Esophagus squamous epithelium (tissue), 5 donors: ENCODE data around the gene ATP6V0E2. TPM values are rescaled to one million over a fixed set of nuclear protein-coding genes. Genes with fewer than 3 reads are reported as not detected.

Experiments used
- DNase-seq: peaks from one replicate; lab custom pipeline; 2025; lab: John Stamatoyannopoulos, UW
- H3K27ac ChIP-seq, 4 donors: fragments of 200-600 bp; sonication (generic); one replicate each; pipeline ENCODE4 v1.5.1; 2016 to 2019; ENCODE audit warnings: mild to moderate bottlenecking in 1 of 4
- H3K27me3 ChIP-seq, 4 donors: fragments of 200-600 bp; sonication (generic); 1 replicate in 3 of 4; 2 replicates in 1 of 4; pipeline versions ENCODE4 v1.5.1 to v1.6.0; 2017 to 2021; ENCODE audit warnings: antibody characterized with exemption in 1 of 4
- H3K36me3 ChIP-seq, 3 donors: fragments of 200-600 bp; sonication (generic); one replicate each; pipeline ENCODE4 v1.5.1; 2016 to 2019
- H3K4me1 ChIP-seq, 3 donors: fragments of 200-600 bp; sonication (generic); one replicate each; pipeline ENCODE4 v1.5.1; 2017 to 2019
- H3K4me3 ChIP-seq, 4 donors: fragments of 200-600 bp; sonication (generic); 1 replicate in 3 of 4; 2 replicates in 1 of 4; pipeline ENCODE4 v1.5.1; 2016 to 2019; ENCODE audit warnings: mild to moderate bottlenecking in 2 of 4, moderate library complexity in 1 of 4
- H3K9me3 ChIP-seq, 3 donors: fragments of 200-600 bp; sonication (generic); one replicate each; pipeline ENCODE4 v1.5.1; 2016 to 2019
- CTCF ChIP-seq, 6 experiments: fragments of 450-650 bp in 4 of 6; fragments of 200-600 bp in 2 of 6; sonication (generic) in 2 of 6; IDR thresholded peaks; one replicate each; pipeline ENCODE4 v1.5.1; 2016 to 2019; ENCODE audit warnings: antibody characterized with exemption in 6 of 6, mild to moderate bottlenecking in 4 of 6, moderate library complexity in 4 of 6
- POLR2A ChIP-seq, 4 donors: fragments of 450-650 bp; IDR thresholded peaks; one replicate each; pipeline ENCODE4 v1.6.1; 2017; ENCODE audit warnings: antibody characterized with exemption in 4 of 4, mild to moderate bottlenecking in 4 of 4, moderate library complexity in 3 of 4
- WGBS, 2 donors: methylation state at CpG; one replicate each; pipeline ENCODE4 v1.1.5; 2018; 5-methylcytosine and 5-hydroxymethylcytosine counted together
- intact Hi-C: fragments of 100-400 bp; cut with DNase I; formaldehyde crosslinking; loops from one replicate; pipeline ENCODE4 v1.15.0; 2022
- total RNA-seq, 4 donors: library from RNA; depleted of rRNA; stranded (reverse); fragments of >200 nt; gene quantifications; one replicate each; pipeline ENCODE4 v1.1.0, GENCODE V29; 2016
- donor health status: DM: yes; HTN: yes; CAD: no.

The ATP6V0E2 gene
- total RNA-seq, 4 donors from 2014 or later = 5.1 to 22.9 (median 8.2) TPM

GRCh38 chr7:149869291-149869650 lies 4.5 kb upstream of the ATP6V0E2 start:
- peaks cover 0 to 26% (median 1%) of the 10 kb centered on the region in 3 donors for H3K36me3 ChIP-seq
- intact Hi-C loops = no loop called here
- TF ChIP-seq CTCF (IDR thresholded peaks at IDR 0.05) (no peak), POLR2A (IDR thresholded peaks at IDR 0.05) (no peak)
- H3K4me1 ChIP-seq = peaks cover 4 to 59% (median 16%) of the 10 kb centered on the region in 3 donors
- H3K27ac ChIP-seq = peak overlapping the region in 2 of 4 donors; percentile 6 to 39
- H3K9me3 ChIP-seq = no peaks in the 10 kb centered on the region
- DNase-seq = no peak
- H3K27me3 ChIP-seq = no peaks in the 10 kb centered on the region
- WGBS, 2 donors = 100% methylated on average over 2 of the region's 5 CpGs; no CpG with 5 or more reads in 1 of the 2 donors
- H3K4me3 ChIP-seq = no peak overlapping the region

GRCh38 chr7:149869867-149870266 lies 3.9 kb upstream of the ATP6V0E2 start:
- no peak for DNase-seq
- H3K27me3 ChIP-seq = no peaks in the 10 kb centered on the region
- H3K9me3 ChIP-seq = no peaks in the 10 kb centered on the region
- TF ChIP-seq POLR2A (IDR thresholded peaks at IDR 0.05) = no peak
- no peak for TF ChIP-seq CTCF (IDR thresholded peaks at IDR 0.05)
- peaks cover 5 to 65% (median 22%) of the 10 kb centered on the region in 3 donors for H3K4me1 ChIP-seq
- intact Hi-C loops = no loop called here
- peaks cover 0 to 20% (median 0%) of the 10 kb centered on the region in 3 donors for H3K36me3 ChIP-seq
- 63 to 64% methylated on average over 6 of the region's 6 CpGs for WGBS, 2 donors
- H3K4me3 ChIP-seq = no peak overlapping the region
- H3K27ac ChIP-seq = peak overlapping the region in 2 of 4 donors; percentile 6 to 39

DNA sequence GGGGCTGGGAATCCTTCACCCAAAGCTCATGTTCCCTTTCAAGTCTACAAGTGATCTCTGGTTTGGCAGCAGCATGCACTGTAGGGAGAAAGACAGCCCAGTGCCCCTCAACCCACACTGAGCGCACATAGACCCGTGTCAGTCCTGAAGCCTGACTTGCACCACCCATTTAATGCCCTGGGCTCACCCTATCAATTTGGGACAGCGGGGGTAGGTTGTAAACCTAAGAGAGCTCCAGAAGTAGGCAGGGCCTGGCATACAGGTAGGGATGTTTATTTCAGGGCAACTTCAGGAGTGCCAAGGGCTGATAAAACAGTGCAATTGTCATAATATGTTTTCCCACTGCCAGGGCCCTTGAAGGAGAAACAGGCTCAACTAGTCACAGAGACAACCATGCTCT lies 3.5 kb upstream of the ATP6V0E2 start:
- TF ChIP-seq CTCF (IDR thresholded peaks at IDR 0.05) (no peak), POLR2A (IDR thresholded peaks at IDR 0.05) (no peak)
- 82 to 100% methylated on average over 1 to 3 of the region's 3 CpGs for WGBS, 2 donors
- Histone ChIP-seq H3K4me3 (no peak overlapping the region), H3K36me3 (peaks cover 0 to 16% (median 0%) of the 10 kb centered on the region in 3 donors), H3K27me3 (no peaks in the 10 kb centered on the region), H3K27ac (peak overlapping the region in 1 of 4 donors; percentile 5), H3K9me3 (no peaks in the 10 kb centered on the region), H3K4me1 (peaks cover 5 to 66% (median 22%) of the 10 kb centered on the region in 3 donors)
- DNase-seq = no peak
- intact Hi-C loops = no loop called here

DNA sequence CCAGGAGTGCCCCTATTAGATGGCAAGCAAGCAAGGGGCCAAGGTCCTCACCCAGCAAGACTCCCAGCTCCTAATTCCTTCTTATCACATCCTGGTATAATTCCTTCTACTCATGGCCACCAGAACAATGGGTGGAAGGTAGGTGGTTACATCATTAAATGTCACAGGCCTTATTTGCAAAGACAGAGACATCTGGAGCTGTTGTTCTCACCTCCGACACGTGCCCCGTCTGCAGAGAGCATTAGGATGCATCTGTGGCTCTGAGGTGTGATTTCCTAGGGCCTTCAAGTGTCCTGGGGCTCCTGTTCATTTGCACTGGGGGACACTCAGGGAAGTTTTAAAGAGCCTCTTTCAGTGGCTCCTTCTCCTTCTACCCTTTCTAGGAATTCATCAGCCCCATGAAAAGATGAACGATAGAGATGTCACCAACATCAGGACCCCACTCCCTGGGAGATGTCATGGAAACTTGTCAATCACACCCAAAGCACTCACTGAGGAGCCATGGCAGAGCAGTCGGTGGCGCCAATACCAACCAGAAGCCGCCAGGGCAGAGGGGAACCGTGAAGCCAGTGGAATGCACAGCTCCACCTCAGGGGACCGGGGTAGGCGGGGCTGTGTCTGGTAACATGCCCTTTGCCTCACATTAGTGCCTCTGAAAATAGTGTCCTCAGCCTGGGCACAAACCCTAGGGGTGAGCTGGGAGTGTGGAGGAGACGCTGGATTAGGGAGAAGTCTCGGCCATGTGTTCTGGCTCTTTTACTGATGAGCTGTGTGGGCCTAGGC lies 2.9 kb upstream of the ATP6V0E2 start:
- WGBS, 2 donors = 88 to 93% methylated on average over 8 to 10 of the region's 12 CpGs
- peaks cover 5 to 63% (median 22%) of the 10 kb centered on the region in 3 donors for H3K4me1 ChIP-seq
- H3K27ac ChIP-seq = no peak overlapping the region
- no peak for DNase-seq
- TF ChIP-seq CTCF (IDR thresholded peaks at IDR 0.05) (no peak), POLR2A (IDR thresholded peaks at IDR 0.05) (no peak)
- peaks cover 0 to 14% (median 0%) of the 10 kb centered on the region in 3 donors for H3K36me3 ChIP-seq
- no peaks in the 10 kb centered on the region for H3K9me3 ChIP-seq
- intact Hi-C loops = no loop called here
- no peaks in the 10 kb centered on the region for H3K27me3 ChIP-seq
- no peak overlapping the region for H3K4me3 ChIP-seq

GRCh38 chr7:149871576-149871975 lies 2.2 kb upstream of the ATP6V0E2 start:
- Histone ChIP-seq H3K27me3 (no peaks in the 10 kb centered on the region), H3K4me3 (no peak overlapping the region), H3K4me1 (peaks cover 5 to 59% (median 22%) of the 10 kb centered on the region in 3 donors), H3K9me3 (no peaks in the 10 kb centered on the region), H3K36me3 (peaks cover 0 to 9% (median 0%) of the 10 kb centered on the region in 3 donors), H3K27ac (no peak overlapping the region)
- no peak for DNase-seq
- TF ChIP-seq CTCF (IDR thresholded peaks at IDR 0.05) = no peak
- TF ChIP-seq POLR2A (IDR thresholded peaks at IDR 0.05) = no peak
- intact Hi-C loops = no loop called here
- 100% methylated on average over 1 of the region's 1 CpG for WGBS, 2 donors
